Lower lobe of right lung (tissue), 2 donors: ENCODE measurements around the gene TBXAS1. TPM values are rescaled to one million over a fixed set of nuclear protein-coding genes. Genes with fewer than 3 reads are reported as not detected.
A peak's percentile ranks its signal among the peaks of the same experiment; 100 is the strongest.

ENCODE experiments used
- ATAC-seq, 2 donors: fragments of 200-7000 bp; cut with Tn5 transposase; one replicate each; pipeline ENCODE4 v1.9.1; 2020 to 2022; ENCODE audit warnings: mild to moderate bottlenecking in 2 of 2, moderate library complexity in 2 of 2
- DNase-seq: peaks from one replicate; pipeline ENCODE4 v3.0.0-alpha.2; 2020
- H3K27ac ChIP-seq: fragments of 200-600 bp; one replicate; pipeline ENCODE4 v1.8.0; 2022
- H3K27me3 ChIP-seq: fragments of 200-600 bp; one replicate; pipeline ENCODE4 v1.8.0; 2022; ENCODE audit warnings: low read depth
- H3K36me3 ChIP-seq: fragments of 200-600 bp; one replicate; pipeline ENCODE4 v1.8.0; 2022; ENCODE audit warnings: mild to moderate bottlenecking
- H3K4me1 ChIP-seq: fragments of 200-600 bp; one replicate; pipeline ENCODE4 v1.8.0; 2022
- H3K4me3 ChIP-seq: fragments of 200-600 bp; one replicate; pipeline ENCODE4 v1.8.0; 2022; ENCODE audit warnings: mild to moderate bottlenecking
- H3K9me3 ChIP-seq: fragments of 200-600 bp; one replicate; pipeline ENCODE4 v1.8.0; 2022
- intact Hi-C: fragments of 100-400 bp; cut with DNase I; formaldehyde crosslinking; loops from one replicate; pipeline ENCODE4 v1.11.0; 2022
- total RNA-seq: library from RNA; stranded (reverse); fragmentation: NEBNext Ultra II Directional; extraction: Animal tissue kit (Norgen Biotek cat#: 25700); gene quantifications from one replicate; pipeline ENCODE4 v1.2.1, GENCODE V29; 2021
- TF ChIP-seq, protein P1 (sequence below): fragments of 200-600 bp; IDR thresholded peaks from one replicate; pipeline ENCODE4 v1.8.0; 2022; ENCODE audit warnings: antibody characterized with exemption, mild to moderate bottlenecking
- donor health status: DM: no; HTN: yes; CAD: no; lungs with severe emphysema.

TBXAS1 gene
- total RNA-seq, 1 donor from 2014 or later: 92.6 TPM

DNA sequence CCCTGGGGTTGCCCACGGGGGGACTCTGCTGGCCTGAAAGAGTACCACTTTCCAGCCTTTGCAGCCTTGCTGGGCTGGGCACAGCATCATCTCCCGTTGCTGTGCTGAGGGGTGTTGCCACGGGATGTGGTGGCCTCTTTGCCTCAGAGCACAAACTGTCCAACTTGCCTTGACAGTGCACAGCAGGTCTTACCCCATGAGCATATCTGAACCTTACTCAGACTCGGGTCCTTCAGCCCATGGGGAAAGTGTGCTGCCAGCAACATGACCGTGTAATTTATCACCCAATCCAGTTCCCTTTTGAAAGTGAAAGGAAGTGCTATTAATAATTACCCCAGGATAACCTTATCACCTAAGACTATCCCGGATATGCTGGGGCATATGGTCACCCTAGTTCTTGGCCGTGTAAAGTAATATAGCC, 46.8 kb downstream of the TBXAS1 start:
- peak; percentile 71 for DNase-seq
- Histone ChIP-seq H3K27ac (no peak overlapping the region), H3K36me3 (no peaks in the 10 kb centered on the region), H3K4me3 (no peak overlapping the region), H3K4me1 (peaks cover 21% of the 10 kb centered on the region), H3K27me3 (no peaks in the 10 kb centered on the region), H3K9me3 (no peaks in the 10 kb centered on the region)
- intact Hi-C loops: no loop called here
- ATAC-seq: peak; percentile 85 to 93
- TF ChIP-seq, protein P1, sequence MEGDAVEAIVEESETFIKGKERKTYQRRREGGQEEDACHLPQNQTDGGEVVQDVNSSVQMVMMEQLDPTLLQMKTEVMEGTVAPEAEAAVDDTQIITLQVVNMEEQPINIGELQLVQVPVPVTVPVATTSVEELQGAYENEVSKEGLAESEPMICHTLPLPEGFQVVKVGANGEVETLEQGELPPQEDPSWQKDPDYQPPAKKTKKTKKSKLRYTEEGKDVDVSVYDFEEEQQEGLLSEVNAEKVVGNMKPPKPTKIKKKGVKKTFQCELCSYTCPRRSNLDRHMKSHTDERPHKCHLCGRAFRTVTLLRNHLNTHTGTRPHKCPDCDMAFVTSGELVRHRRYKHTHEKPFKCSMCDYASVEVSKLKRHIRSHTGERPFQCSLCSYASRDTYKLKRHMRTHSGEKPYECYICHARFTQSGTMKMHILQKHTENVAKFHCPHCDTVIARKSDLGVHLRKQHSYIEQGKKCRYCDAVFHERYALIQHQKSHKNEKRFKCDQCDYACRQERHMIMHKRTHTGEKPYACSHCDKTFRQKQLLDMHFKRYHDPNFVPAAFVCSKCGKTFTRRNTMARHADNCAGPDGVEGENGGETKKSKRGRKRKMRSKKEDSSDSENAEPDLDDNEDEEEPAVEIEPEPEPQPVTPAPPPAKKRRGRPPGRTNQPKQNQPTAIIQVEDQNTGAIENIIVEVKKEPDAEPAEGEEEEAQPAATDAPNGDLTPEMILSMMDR: no peak

DNA sequence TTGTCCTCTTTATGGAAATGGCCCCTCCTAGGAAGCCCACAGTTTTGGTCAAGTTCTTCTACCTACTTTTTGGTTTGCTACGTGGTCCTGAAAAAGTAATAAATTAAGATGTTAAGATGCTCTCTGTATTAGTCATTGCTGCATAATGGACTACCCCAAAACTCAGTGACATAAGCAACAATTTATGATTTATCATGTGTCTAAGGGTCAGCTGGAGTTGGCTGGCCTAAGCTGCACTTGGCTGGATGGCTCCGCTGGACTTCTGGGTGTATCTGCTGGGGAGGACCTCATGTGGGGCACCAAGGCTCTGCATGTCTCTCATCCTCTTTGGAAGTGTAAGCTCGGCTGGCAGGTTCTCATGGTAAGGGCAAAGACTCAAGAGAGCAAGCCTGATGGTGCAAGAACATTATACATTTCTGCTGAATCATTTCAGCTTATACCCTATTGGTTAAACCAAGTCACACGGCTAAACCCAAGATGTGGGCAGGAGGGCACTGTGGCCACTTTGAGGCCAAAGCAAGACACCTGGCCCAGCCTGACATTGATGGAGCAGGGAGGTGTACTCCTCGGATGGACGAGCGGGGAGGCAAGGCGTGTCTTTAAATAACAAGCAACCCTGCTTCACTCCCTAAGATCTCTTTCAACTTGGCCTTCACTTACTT, 47.7 kb downstream of the TBXAS1 start:
- Histone ChIP-seq H3K4me3 (no peak overlapping the region), H3K27ac (no peak overlapping the region), H3K4me1 (peaks cover 13% of the 10 kb centered on the region), H3K9me3 (no peaks in the 10 kb centered on the region), H3K27me3 (no peaks in the 10 kb centered on the region), H3K36me3 (no peaks in the 10 kb centered on the region)
- DNase-seq: no peak
- ATAC-seq: no peak
- intact Hi-C loops: no loop called here
- TF ChIP-seq, protein P1: no peak

DNA sequence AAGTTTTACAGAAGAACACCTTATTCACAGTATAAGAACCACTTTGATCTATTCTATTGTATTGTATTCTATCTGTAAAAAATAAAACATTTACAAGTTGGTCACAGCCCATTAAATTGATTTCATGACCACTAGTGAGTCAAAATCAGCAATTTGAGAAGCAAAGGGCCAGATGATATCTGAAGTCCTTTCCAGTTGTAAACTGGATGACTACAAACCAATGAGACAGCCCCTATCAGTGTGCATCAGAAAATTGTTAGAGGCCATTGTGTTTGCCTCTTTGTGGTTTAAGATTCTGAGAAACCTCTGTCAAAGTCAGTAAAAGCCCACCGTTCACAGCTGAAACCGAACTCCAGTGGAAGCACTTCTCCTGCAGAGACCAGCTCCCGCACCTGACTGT, 54.8 kb downstream of the TBXAS1 start:
- intact Hi-C loops: no loop called here
- Histone ChIP-seq H3K4me3 (no peak overlapping the region), H3K9me3 (no peaks in the 10 kb centered on the region), H3K27me3 (no peaks in the 10 kb centered on the region), H3K4me1 (peaks cover 6% of the 10 kb centered on the region), H3K36me3 (no peaks in the 10 kb centered on the region), H3K27ac (no peak overlapping the region)
- DNase-seq: no peak
- ATAC-seq: no peak
- TF ChIP-seq, protein P1: no peak

DNA sequence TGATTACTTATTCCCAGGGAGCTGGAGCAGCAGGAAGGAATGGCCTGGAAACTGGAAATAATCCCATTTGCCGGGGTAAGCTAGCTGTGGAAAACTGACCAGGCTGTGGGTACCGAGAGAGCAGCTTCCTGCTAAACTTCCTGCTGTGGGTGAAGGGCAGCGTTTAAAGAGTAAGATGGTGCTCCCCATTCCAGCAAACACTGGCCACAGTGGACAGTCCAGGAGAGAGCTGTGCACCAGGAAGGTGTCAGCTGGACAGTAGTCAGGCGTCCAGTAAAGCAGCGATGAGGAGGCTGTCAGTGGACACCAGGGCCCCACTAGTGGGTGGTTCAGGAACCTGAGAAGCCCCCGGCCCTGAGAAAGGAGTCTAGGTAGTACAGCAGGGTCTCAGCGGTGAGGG, 55.4 kb downstream of the TBXAS1 start:
- intact Hi-C loops: no loop called here
- no peak for ATAC-seq
- peaks cover 6% of the 10 kb centered on the region for H3K4me1 ChIP-seq
- H3K36me3 ChIP-seq: no peaks in the 10 kb centered on the region
- H3K9me3 ChIP-seq: no peaks in the 10 kb centered on the region
- no peak overlapping the region for H3K4me3 ChIP-seq
- TF ChIP-seq, protein P1: no peak
- no peak overlapping the region for H3K27ac ChIP-seq
- no peaks in the 10 kb centered on the region for H3K27me3 ChIP-seq
- DNase-seq: no peak

DNA sequence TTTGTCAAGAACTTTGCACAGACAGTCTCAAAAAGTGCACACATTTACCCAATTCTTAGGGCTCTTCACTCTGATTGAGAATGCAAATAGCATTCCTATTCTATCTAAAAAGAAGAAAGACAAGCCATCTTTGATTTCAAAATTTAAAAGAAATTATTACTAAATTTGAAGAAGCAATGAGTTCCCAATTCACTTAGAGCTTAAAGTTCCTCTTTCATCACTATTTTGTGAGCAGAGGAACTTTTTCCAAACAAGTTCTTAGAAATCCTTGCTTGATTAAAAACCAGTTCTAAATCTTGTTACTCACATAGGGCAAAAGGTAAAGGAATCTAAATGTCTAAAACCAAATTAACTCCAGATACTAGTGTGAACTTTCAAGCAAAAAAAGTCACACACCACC, 56.4 kb downstream of the TBXAS1 start:
- H3K4me1 ChIP-seq: peaks cover 6% of the 10 kb centered on the region
- DNase-seq: no peak
- H3K9me3 ChIP-seq: no peaks in the 10 kb centered on the region
- TF ChIP-seq, protein P1: no peak
- no peaks in the 10 kb centered on the region for H3K27me3 ChIP-seq
- no peaks in the 10 kb centered on the region for H3K36me3 ChIP-seq
- peak in 1 of 2 donors; percentile 5 for ATAC-seq
- no peak overlapping the region for H3K4me3 ChIP-seq
- peak overlapping the region; percentile 32 for H3K27ac ChIP-seq
- intact Hi-C loops: no loop called here
